ENCODE results near the gene ARHGAP24. TPM values are rescaled to one million over a fixed set of nuclear protein-coding genes. Genes with fewer than 3 reads are reported as not detected.

Gene ARHGAP24
- total RNA-seq, 1 experiment from 2014 or later: 1.3 TPM

DNA sequence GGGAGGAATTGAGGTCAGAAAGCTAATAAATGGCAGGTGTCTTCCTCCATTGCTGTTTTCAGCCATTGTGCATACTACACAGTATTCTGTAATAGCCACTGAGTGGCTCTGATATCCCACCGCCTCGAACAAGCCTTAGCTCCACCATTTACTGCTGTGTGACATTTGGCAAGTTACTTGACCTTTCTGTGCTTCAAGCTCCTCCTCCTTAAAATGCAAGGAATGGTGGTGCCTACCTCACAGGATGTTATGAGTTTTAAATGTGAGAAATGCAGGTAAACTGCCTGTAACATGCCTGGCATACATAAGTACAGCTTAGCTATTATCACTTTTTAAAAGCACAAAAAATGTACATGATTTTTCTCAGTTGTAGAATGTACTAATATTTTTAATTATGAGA, 464.0 kb downstream of the ARHGAP24 start (continued):
- TF ChIP-seq SP1 (IDR thresholded peaks at IDR 0.05; ENCODE audit: low read depth) (no peak), SRF (IDR thresholded peaks at IDR 0.05; ENCODE audit: low read depth) (no peak), POLR2AphosphoS5 (IDR thresholded peaks at IDR 0.05; ENCODE audit: low read depth, low read length) (no peak), EZH2 (IDR thresholded peaks at IDR 0.05) (no peak)

- TF ChIP-seq POLR2A (IDR thresholded peaks at IDR 0.05; ENCODE audit: borderline replicate concordance, extremely low read depth, insufficient read depth, insufficient read length): no peak
- no peak for TF ChIP-seq RAD21 (IDR thresholded peaks at IDR 0.05; ENCODE audit: low read depth)
- TF ChIP-seq ZFX (IDR thresholded peaks at IDR 0.05): no peak
- no peak for TF ChIP-seq ZBTB33 (IDR thresholded peaks at IDR 0.05; ENCODE audit: extremely low read depth, insufficient replicate concordance, low read length)
- TF ChIP-seq CTCF (IDR thresholded peaks at IDR 0.05 in 2 of 3, conservative IDR thresholded peaks at IDR 0.05 in 1 of 3; ENCODE audit: borderline replicate concordance in 1 of 3, insufficient read depth in 1 of 3, low read depth in 2 of 3, low read length in 2 of 3): no peak
- H3K4me3 ChIP-seq (replicated peaks in 1 of 2; ENCODE audit: low read depth in 1 of 2, low read length in 2 of 2): no peak overlapping the region
- no peaks in the 10 kb centered on the region for H3K9me2 ChIP-seq (ENCODE audit: insufficient read depth)
- no peaks in the 10 kb centered on the region for H3K36me3 ChIP-seq (ENCODE audit: control insufficient read depth in 1 of 2, insufficient read depth in 2 of 2, low read length in 2 of 2)
- no peaks in the 10 kb centered on the region for H3K27me3 ChIP-seq (ENCODE audit: insufficient read depth, low read length)
- CTCF ChIA-PET: no interaction called here
- H3K79me2 ChIP-seq (ENCODE audit: insufficient read depth, low read length): no peaks in the 10 kb centered on the region
- POLR2A ChIA-PET: no interaction called here
- no TSS peak for BruUV-seq (replicated peaks)
- RAD21 ChIA-PET (ENCODE audit: low non-redundant PET in 1 of 2, low total read pairs in 2 of 2, uncharacterized antibody in 2 of 2, unreplicated experiment in 2 of 2): no interaction called here
- H3K4me1 ChIP-seq (ENCODE audit: control insufficient read depth in 1 of 2, insufficient read depth in 2 of 2, low read length in 2 of 2): no peaks in the 10 kb centered on the region
- ATAC-seq: no peak
- no peaks in the 10 kb centered on the region for H3K9me3 ChIP-seq (ENCODE audit: control insufficient read depth in 1 of 2, insufficient read depth in 1 of 2, low read depth in 1 of 2, low read length in 2 of 2)
- intact Hi-C loops (cut with micrococcal nuclease): no loop called here
- H2AFZ ChIP-seq (ENCODE audit: low read depth, low read length, poor library complexity, severe bottlenecking): no peak overlapping the region
- no peaks in the 10 kb centered on the region for H4K20me1 ChIP-seq (ENCODE audit: insufficient read depth)
- H3K27ac ChIP-seq (ENCODE audit: low read depth, low read length): no peak overlapping the region
- no peak overlapping the region for H3K9ac ChIP-seq (ENCODE audit: low read length)
- DNase-seq (ENCODE audit: low read depth, low spot score): no peak
- no peak overlapping the region for H3K4me2 ChIP-seq (ENCODE audit: low read length)
These were observed 464.6 kb downstream of the ARHGAP24 start for GRCh38 chr4:85939595-85939994.
